ENCODE data around the gene PALLD. TPM values are rescaled to one million over a fixed set of nuclear protein-coding genes. Genes with fewer than 3 reads are reported as not detected.

Gene PALLD
- total RNA-seq, 1 experiment from 2014 or later, result 166 TPM

GRCh38 chr4:168907119-168907698 lies 410.4 kb downstream of the PALLD start (continued):
- TF ChIP-seq CTCF (IDR thresholded peaks at IDR 0.05 in 2 of 3, conservative IDR thresholded peaks at IDR 0.05 in 1 of 3; ENCODE audit: borderline replicate concordance in 1 of 3, insufficient read depth in 1 of 3, low read depth in 2 of 3, low read length in 2 of 3) (no peak), SP1 (IDR thresholded peaks at IDR 0.05; ENCODE audit: low read depth) (no peak), ZFX (IDR thresholded peaks at IDR 0.05) (no peak), CBX3 (IDR thresholded peaks at IDR 0.05; ENCODE audit: low read depth) (no peak), JUND (IDR thresholded peaks at IDR 0.05) (no peak), SIN3A (IDR thresholded peaks at IDR 0.05; ENCODE audit: low read depth) (no peak), EZH2phosphoT487 (IDR thresholded peaks at IDR 0.05; ENCODE audit: borderline replicate concordance) (no peak), FOSL1 (IDR thresholded peaks at IDR 0.05; ENCODE audit: low read depth) (no peak), EGR1 (IDR thresholded peaks at IDR 0.05; ENCODE audit: low read depth) (no peak)

- H4K20me1 ChIP-seq (ENCODE audit: insufficient read depth), result no peaks in the 10 kb centered on the region; the same call in 1 of the 2 replicates
- H3K9me3 ChIP-seq (ENCODE audit: control insufficient read depth in 1 of 2, insufficient read depth in 1 of 2, low read depth in 1 of 2, low read length in 2 of 2), result no peaks in the 10 kb centered on the region
- RAD21 ChIA-PET (ENCODE audit: low non-redundant PET in 1 of 2, low total read pairs in 2 of 2, uncharacterized antibody in 2 of 2, unreplicated experiment in 2 of 2), result no interaction called here
- BruUV-seq (replicated peaks), result no TSS peak
- H3K4me3 ChIP-seq (replicated peaks in 1 of 2; ENCODE audit: low read depth in 1 of 2, low read length in 2 of 2), result no peak overlapping the region
- H3K9ac ChIP-seq (ENCODE audit: low read length), result no peak overlapping the region
- CTCF ChIA-PET, result no interaction called here
- no peaks in the 10 kb centered on the region for H3K79me2 ChIP-seq (ENCODE audit: insufficient read depth, low read length)
- intact Hi-C loops (cut with micrococcal nuclease), result no loop called here
- H3K27ac ChIP-seq (ENCODE audit: low read depth, low read length), result no peak overlapping the region
- no peak for TF ChIP-seq CTCF (IDR thresholded peaks at IDR 0.05 in 2 of 3, conservative IDR thresholded peaks at IDR 0.05 in 1 of 3; ENCODE audit: borderline replicate concordance in 1 of 3, insufficient read depth in 1 of 3, low read depth in 2 of 3, low read length in 2 of 3)
- no peak for TF ChIP-seq JUND (IDR thresholded peaks at IDR 0.05)
- TF ChIP-seq YY1 (IDR thresholded peaks at IDR 0.05; ENCODE audit: extremely low read depth, insufficient replicate concordance, low read depth, low read length), result no peak
- TF ChIP-seq CBX3 (IDR thresholded peaks at IDR 0.05; ENCODE audit: low read depth), result no peak
- TF ChIP-seq CEBPB (IDR thresholded peaks at IDR 0.05; ENCODE audit: low read depth), result no peak
- TF ChIP-seq TCF7L2 (IDR thresholded peaks at IDR 0.05; ENCODE audit: borderline replicate concordance, extremely low read depth, insufficient read depth, insufficient read length), result no peak
- no peak for TF ChIP-seq EGR1 (IDR thresholded peaks at IDR 0.05; ENCODE audit: low read depth)
- TF ChIP-seq SIN3A (IDR thresholded peaks at IDR 0.05; ENCODE audit: low read depth), result no peak
- DNase-seq (ENCODE audit: low read depth, low spot score) (no peak), ATAC-seq (no peak)
- POLR2A ChIA-PET, result no interaction called here
- peaks cover 30 to 35% of the 10 kb centered on the region in 2 experiments; a peak in 3 of 4 replicates for H3K36me3 ChIP-seq (ENCODE audit: control insufficient read depth in 1 of 2, insufficient read depth in 2 of 2, low read length in 2 of 2)
- peaks cover 0 to 11% of the 10 kb centered on the region in 2 experiments; a peak in 1 of 4 replicates for H3K4me1 ChIP-seq (ENCODE audit: control insufficient read depth in 1 of 2, insufficient read depth in 2 of 2, low read length in 2 of 2)
- no peak overlapping the region for H2AFZ ChIP-seq (ENCODE audit: low read depth, low read length, poor library complexity, severe bottlenecking)
- H3K9me2 ChIP-seq (ENCODE audit: insufficient read depth), result no peaks in the 10 kb centered on the region
- H3K4me2 ChIP-seq (ENCODE audit: low read length), result no peak overlapping the region
- no peaks in the 10 kb centered on the region for H3K27me3 ChIP-seq (ENCODE audit: insufficient read depth, low read length)
Measured at GRCh38 chr4:168908093-168908492, 411.2 kb downstream of the PALLD start.
